ENCODE data around the gene FOXA1. TPM values are rescaled to one million over a fixed set of nuclear protein-coding genes. Genes with fewer than 3 reads are reported as not detected.

Gene FOXA1
- total RNA-seq, 1 experiment from 2014 or later, result 3.2 TPM

- no peak for DNase-seq (ENCODE audit: low read depth)
Measured at GRCh38 chr14:37602605-37603453, 7.8 kb upstream of the FOXA1 start.

GRCh38 chr14:37601865-37602264 lies 6.8 kb upstream of the FOXA1 start:
- DNase-seq (ENCODE audit: low read depth), result no peak

GRCh38 chr14:37600880-37601741 lies 6.1 kb upstream of the FOXA1 start:
- DNase-seq (ENCODE audit: low read depth), result no peak

- DNase-seq (ENCODE audit: low read depth), result no peak
Measured at GRCh38 chr14:37599507-37600368, 4.7 kb upstream of the FOXA1 start.

GRCh38 chr14:37598747-37599506 lies 3.9 kb upstream of the FOXA1 start:
- DNase-seq (ENCODE audit: low read depth), result no peak

- DNase-seq (ENCODE audit: low read depth), result no peak
Measured at GRCh38 chr14:37597914-37598746, 3.1 kb upstream of the FOXA1 start.

- DNase-seq (ENCODE audit: low read depth), result no peak
Measured at GRCh38 chr14:37597538-37597913, 2.5 kb upstream of the FOXA1 start.

GRCh38 chr14:37596790-37597472 lies 1.9 kb upstream of the FOXA1 start:
- no peak for DNase-seq (ENCODE audit: low read depth)

- DNase-seq (ENCODE audit: low read depth), result peak; percentile 33
Measured at GRCh38 chr14:37595809-37596621, 966 bp upstream of the FOXA1 start.

GRCh38 chr14:37594238-37594970 lies 645 bp downstream of the FOXA1 start:
- peak; percentile 69 for DNase-seq (ENCODE audit: low read depth)

- DNase-seq (ENCODE audit: low read depth), result no peak
Measured at GRCh38 chr14:37593511-37594237, 1.4 kb downstream of the FOXA1 start.

GRCh38 chr14:37592482-37593408 lies 2.3 kb downstream of the FOXA1 start:
- DNase-seq (ENCODE audit: low read depth), result no peak

- DNase-seq (ENCODE audit: low read depth), result no peak
Measured at GRCh38 chr14:37591941-37592481, 3.0 kb downstream of the FOXA1 start.

- no peak for DNase-seq (ENCODE audit: low read depth)
Measured at GRCh38 chr14:37591311-37591940, 3.6 kb downstream of the FOXA1 start.

Measured in HT1080 (cell line).